HEK293 (cell line): ENCODE results near the gene NSD1.
A peak's percentile ranks its signal among the peaks of the same experiment; 100 is the strongest.

ENCODE experiments used
- CTCF ChIA-PET: fragments of 350-600 bp; formaldehyde crosslinking; extraction: SDS; loops from one replicate; lab custom pipeline; 2021; ENCODE audit warnings: antibody characterized with exemption; lab: Yijun Ruan, JAX
- POLR2A ChIA-PET: fragments of 300-600 bp; formaldehyde crosslinking; extraction: SDS; loops from one replicate; lab custom pipeline; 2020; ENCODE audit warnings: antibody characterized with exemption, inconsistent platforms; lab: Yijun Ruan, JAX
- H3K27ac ChIP-seq: fragments of 200-500 bp; sonication (Bioruptor generic); 2 replicates; pipeline ENCODE4 v1.5.1; 2014; ENCODE audit warnings: low read depth, low read length, control low read depth, inconsistent platforms; ENCODE audit errors: extremely low read depth
- H3K36me3 ChIP-seq, 2 experiments: fragments of 200-500 bp in 1 of 2; sonication (Bioruptor generic) in 1 of 2; 1 replicate in 1 of 2; 2 replicates in 1 of 2; pipeline ENCODE4 v1.5.1; 2014 to 2017; ENCODE audit warnings: inconsistent platforms in 2 of 2, low read length in 2 of 2; ENCODE audit not compliant: control insufficient read depth in 2 of 2, insufficient read depth in 1 of 2
- H3K4me1 ChIP-seq: fragments of 200-500 bp; sonication (Bioruptor generic); 2 replicates; pipeline ENCODE4 v1.5.1; 2014; ENCODE audit warnings: mild to moderate bottlenecking, low read length, inconsistent platforms; ENCODE audit not compliant: control insufficient read depth, insufficient read depth
- H3K4me3 ChIP-seq: 2 replicates; pipeline ENCODE4 v1.5.1; 2011; ENCODE audit warnings: low read depth, mild to moderate bottlenecking, control low read depth, low read length, moderate library complexity
- H3K9me3 ChIP-seq: fragments of 200-500 bp; sonication (Bioruptor generic); 2 replicates; pipeline ENCODE4 v1.5.1; 2014; ENCODE audit warnings: low read depth, low read length, inconsistent platforms; ENCODE audit not compliant: control insufficient read depth, insufficient read depth
- FEZF1 ChIP-seq: fragments of 450-650 bp; formaldehyde crosslinking; IDR thresholded peaks from 2 replicates; pipeline ENCODE4 v1.5.1; 2016; ENCODE audit warnings: missing biosample characterization, missing genetic modification characterization
- GFI1B ChIP-seq: fragments of 450-650 bp; formaldehyde crosslinking; IDR thresholded peaks from 2 replicates; pipeline ENCODE4 v1.5.1; 2016; ENCODE audit warnings: missing biosample characterization, missing genetic modification characterization
- KLF1 ChIP-seq: fragments of 450-650 bp; formaldehyde crosslinking; IDR thresholded peaks from 2 replicates; pipeline ENCODE4 v1.5.1; 2016; ENCODE audit warnings: missing biosample characterization, missing genetic modification characterization
- SCRT1 ChIP-seq: fragments of 450-650 bp; formaldehyde crosslinking; IDR thresholded peaks from 2 replicates; pipeline ENCODE4 v1.5.1; 2016; ENCODE audit warnings: missing biosample characterization, missing genetic modification characterization, borderline replicate concordance
- SP7 ChIP-seq: fragments of 450-650 bp; formaldehyde crosslinking; IDR thresholded peaks from 2 replicates; pipeline ENCODE4 v1.5.1; 2016; ENCODE audit warnings: missing biosample characterization, missing genetic modification characterization
- WT1 ChIP-seq: fragments of 450-650 bp; formaldehyde crosslinking; IDR thresholded peaks from 2 replicates; pipeline ENCODE4 v1.5.1; 2016; ENCODE audit warnings: missing biosample characterization, missing genetic modification characterization
- ZNF140 ChIP-seq: fragments of 450-650 bp; formaldehyde crosslinking; IDR thresholded peaks from 2 replicates; pipeline ENCODE4 v1.5.1; 2016; ENCODE audit warnings: missing biosample characterization, missing genetic modification characterization
- ZNF146 ChIP-seq: fragments of 450-650 bp; formaldehyde crosslinking; IDR thresholded peaks from 2 replicates; pipeline ENCODE4 v1.5.1; 2016; ENCODE audit warnings: missing biosample characterization, missing genetic modification characterization
- ZNF341 ChIP-seq: fragments of 450-650 bp; formaldehyde crosslinking; IDR thresholded peaks from 2 replicates; pipeline ENCODE4; 2016; ENCODE audit warnings: low read depth, missing biosample characterization, missing genetic modification characterization
- ZNF354C ChIP-seq: fragments of 450-650 bp; formaldehyde crosslinking; IDR thresholded peaks from 2 replicates; pipeline ENCODE4 v1.5.1; 2016; ENCODE audit warnings: missing biosample characterization, missing genetic modification characterization, low read depth, borderline replicate concordance
- ZNF366 ChIP-seq: fragments of 450-650 bp; formaldehyde crosslinking; conservative IDR thresholded peaks from 2 replicates; pipeline ENCODE4 v1.5.1; 2016; ENCODE audit warnings: missing biosample characterization, missing genetic modification characterization
- ZNF37A ChIP-seq: fragments of 450-650 bp; IDR thresholded peaks from 2 replicates; pipeline ENCODE4 v1.5.1; 2018; ENCODE audit warnings: missing biosample characterization, missing genetic modification characterization
- ZNF394 ChIP-seq: fragments of 450-650 bp; formaldehyde crosslinking; IDR thresholded peaks from 2 replicates; pipeline ENCODE4 v1.5.1; 2016; ENCODE audit warnings: missing biosample characterization, missing genetic modification characterization, mild to moderate bottlenecking, moderate library complexity, borderline replicate concordance
- ZNF549 ChIP-seq: fragments of 450-650 bp; IDR thresholded peaks from 2 replicates; pipeline ENCODE4 v1.5.1; 2018; ENCODE audit warnings: missing biosample characterization, missing genetic modification characterization, mild to moderate bottlenecking, inconsistent platforms, moderate library complexity
- ZNF596 ChIP-seq: fragments of 450-650 bp; IDR thresholded peaks from 2 replicates; pipeline ENCODE4 v1.5.0; 2018; ENCODE audit warnings: missing biosample characterization, mild to moderate bottlenecking, missing genetic modification characterization, moderate library complexity
- ZNF600 ChIP-seq: fragments of 450-650 bp; formaldehyde crosslinking; IDR thresholded peaks from 2 replicates; pipeline ENCODE4 v1.5.1; 2016; ENCODE audit warnings: missing biosample characterization, missing genetic modification characterization
- ZNF621 ChIP-seq: fragments of 450-650 bp; formaldehyde crosslinking; IDR thresholded peaks from 2 replicates; pipeline ENCODE4 v1.5.1; 2017; ENCODE audit warnings: missing biosample characterization, missing genetic modification characterization
- ZNF629 ChIP-seq: fragments of 450-650 bp; formaldehyde crosslinking; IDR thresholded peaks from 2 replicates; pipeline ENCODE4 v1.5.1; 2017; ENCODE audit warnings: missing biosample characterization, missing genetic modification characterization
- ZNF654 ChIP-seq: fragments of 450-650 bp; formaldehyde crosslinking; IDR thresholded peaks from 2 replicates; pipeline ENCODE4 v1.5.1; 2016; ENCODE audit warnings: low read depth, missing biosample characterization, missing genetic modification characterization
- ZSCAN30 ChIP-seq: fragments of 450-650 bp; IDR thresholded peaks from 2 replicates; pipeline ENCODE4 v1.5.1; 2018; ENCODE audit warnings: missing biosample characterization, mild to moderate bottlenecking, missing genetic modification characterization, moderate library complexity
- ZXDB ChIP-seq: fragments of 450-650 bp; formaldehyde crosslinking; IDR thresholded peaks from 2 replicates; pipeline ENCODE4 v1.5.1; 2016; ENCODE audit warnings: missing biosample characterization, missing genetic modification characterization
- TF ChIP-seq, protein P1 (sequence below): fragments of 450-650 bp; formaldehyde crosslinking; IDR thresholded peaks from 2 replicates; pipeline ENCODE4 v1.5.1; 2016; ENCODE audit warnings: missing biosample characterization, missing genetic modification characterization
- TF ChIP-seq, protein P2 (sequence below): fragments of 450-650 bp; formaldehyde crosslinking; IDR thresholded peaks from 2 replicates; pipeline ENCODE4 v1.5.1; 2017; ENCODE audit warnings: missing biosample characterization, missing genetic modification characterization

NSD1 gene

DNA sequence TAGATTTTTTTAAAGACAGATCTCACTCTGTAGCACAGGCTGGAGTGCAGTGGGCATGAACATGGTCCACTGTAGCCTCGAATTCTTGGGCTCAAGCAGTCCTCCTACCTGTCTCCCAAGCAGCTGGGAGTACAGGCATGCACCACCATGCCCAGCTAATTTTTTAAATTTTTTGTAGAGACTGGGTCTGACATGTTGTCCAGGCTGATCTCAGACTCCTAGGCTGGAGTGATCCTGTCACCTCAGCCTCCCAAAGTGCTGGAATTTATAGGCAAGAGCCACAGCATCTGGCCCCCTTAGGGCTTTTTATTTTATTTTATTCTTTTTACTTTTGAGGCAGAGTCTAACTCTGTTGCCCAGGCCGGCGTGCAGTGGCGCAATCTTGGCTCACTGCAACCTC lies 56.4 kb downstream of the NSD1 start:
- ChIA-PET CTCF (no interaction called here), POLR2A (no interaction called here)
- peaks cover 27 to 33% of the 10 kb centered on the region in 2 experiments for H3K36me3 ChIP-seq
- H3K9me3 ChIP-seq: no peaks in the 10 kb centered on the region
- H3K4me3 ChIP-seq: no peak overlapping the region
- H3K4me1 ChIP-seq: peaks cover 8% of the 10 kb centered on the region; the same call in 1 of the 2 replicates
- no peak for TF ChIP-seq ZNF37A (tag by site-specific recombination)
- no peak for TF ChIP-seq ZNF140
- no peak for TF ChIP-seq SCRT1
- TF ChIP-seq ZNF621 (tag by site-specific recombination): no peak
- no peak for TF ChIP-seq ZNF654
- no peak for TF ChIP-seq ZSCAN30
- TF ChIP-seq ZNF146 (tag by site-specific recombination): no peak
- H3K27ac ChIP-seq: no peak overlapping the region

DNA sequence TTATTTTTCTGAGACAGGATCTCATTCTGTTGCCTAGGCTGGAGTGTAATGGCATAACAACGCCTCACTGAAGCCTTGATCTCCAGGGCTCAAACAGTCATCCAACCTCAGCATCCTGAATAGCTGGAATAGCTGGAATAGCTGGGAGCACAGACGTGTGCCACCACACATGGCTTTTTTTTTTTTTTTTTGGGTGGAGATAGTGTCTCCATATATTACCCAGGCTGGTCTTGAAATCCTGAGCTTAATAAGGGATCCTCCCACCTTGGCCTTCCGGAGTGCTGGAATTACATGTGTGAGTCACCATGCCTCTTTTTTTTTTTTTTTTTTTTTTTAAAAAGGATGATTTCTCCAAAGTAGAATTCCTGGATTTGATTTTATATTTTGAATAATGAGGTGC lies 60.7 kb downstream of the NSD1 start:
- Histone ChIP-seq H3K27ac (no peak overlapping the region), H3K9me3 (no peaks in the 10 kb centered on the region), H3K4me3 (no peak overlapping the region), H3K36me3 (peaks cover 54 to 58% of the 10 kb centered on the region in 2 experiments), H3K4me1 (peaks cover 2% of the 10 kb centered on the region; the same call in 1 of the 2 replicates)
- ChIA-PET CTCF (interaction anchor here (0.7 kb wide), 1 partner anchor 42 kb away, joined by 3 read pairs; no protein-coding TSS in a partner anchor), POLR2A (interaction anchor here (0.7 to 0.9 kb wide), 2 partner anchors 60 to 743 kb away, joined by 4 to 5 read pairs; no protein-coding TSS in a partner anchor)
- TF ChIP-seq ZNF394 (tag by site-specific recombination): peak; percentile 81
- TF ChIP-seq ZNF366 (tag by site-specific recombination): 0 out of 2 replicates have a peak, but pooled peaks have one; percentile 16
- peak; percentile 45 for TF ChIP-seq KLF1
- no peak for TF ChIP-seq ZNF354C (tag by site-specific recombination)
- TF ChIP-seq ZXDB (tag by site-specific recombination): 0 out of 2 replicates have a peak, but pooled peaks have one; percentile 16
- TF ChIP-seq, protein P1, sequence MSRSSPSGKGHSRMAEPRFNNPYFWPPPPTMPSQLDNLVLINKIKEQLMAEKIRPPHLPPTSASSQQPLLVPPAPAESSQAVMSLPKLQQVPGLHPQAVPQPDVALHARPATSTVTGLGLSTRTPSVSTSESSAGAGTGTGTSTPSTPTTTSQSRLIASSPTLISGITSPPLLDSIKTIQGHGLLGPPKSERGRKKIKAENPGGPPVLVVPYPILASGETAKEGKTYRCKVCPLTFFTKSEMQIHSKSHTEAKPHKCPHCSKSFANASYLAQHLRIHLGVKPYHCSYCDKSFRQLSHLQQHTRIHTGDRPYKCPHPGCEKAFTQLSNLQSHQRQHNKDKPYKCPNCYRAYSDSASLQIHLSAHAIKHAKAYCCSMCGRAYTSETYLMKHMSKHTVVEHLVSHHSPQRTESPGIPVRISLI: peak; percentile 97
- peak; percentile 64 for TF ChIP-seq ZNF600 (tag by site-specific recombination)
- no peak for TF ChIP-seq ZNF549 (tag by site-specific recombination)
- peak; percentile 24; the same call in 1 of the 2 replicates for TF ChIP-seq ZNF341 (tag by site-specific recombination)
- 0 out of 2 replicates have a peak, but pooled peaks have one; percentile 21 for TF ChIP-seq WT1 (tag by site-specific recombination)
- no peak for TF ChIP-seq GFI1B
- no peak for TF ChIP-seq FEZF1 (tag by site-specific recombination)
- TF ChIP-seq ZNF629 (tag by site-specific recombination): peak; percentile 36; the same call in 1 of the 2 replicates
- TF ChIP-seq SP7 (tag by site-specific recombination): peak; percentile 74

DNA sequence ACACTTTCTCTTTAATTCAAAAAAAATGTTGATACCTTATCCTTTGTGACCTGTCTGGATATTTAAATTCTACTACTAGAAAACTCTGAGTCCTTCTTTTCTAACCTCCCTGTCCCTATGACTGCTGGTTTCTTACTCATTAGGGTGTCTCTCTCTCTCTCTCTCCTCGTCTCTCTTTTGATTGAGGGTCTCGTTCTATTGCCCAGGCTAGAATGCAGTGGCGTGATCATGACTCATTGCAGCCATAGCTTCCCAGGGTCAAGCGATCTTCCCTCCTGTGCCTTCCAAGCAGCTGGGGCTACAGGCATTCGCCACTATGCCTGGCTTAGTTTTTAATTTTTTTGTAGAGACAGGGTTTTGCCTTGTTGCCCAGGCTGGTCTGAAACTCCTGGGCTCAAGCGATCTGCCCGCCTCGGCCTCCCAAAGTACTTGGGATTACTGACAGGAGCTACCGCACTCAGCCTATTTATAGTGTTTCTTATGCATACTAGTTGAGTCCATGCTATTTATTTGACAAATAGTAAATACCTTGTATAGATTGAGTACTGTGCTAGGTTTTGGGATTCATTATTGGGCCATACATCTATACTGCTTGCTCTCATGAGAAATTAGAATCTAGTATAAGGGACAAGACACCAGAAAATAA lies 61.9 kb downstream of the NSD1 start:
- CTCF ChIA-PET: no interaction called here
- TF ChIP-seq, protein P2, sequence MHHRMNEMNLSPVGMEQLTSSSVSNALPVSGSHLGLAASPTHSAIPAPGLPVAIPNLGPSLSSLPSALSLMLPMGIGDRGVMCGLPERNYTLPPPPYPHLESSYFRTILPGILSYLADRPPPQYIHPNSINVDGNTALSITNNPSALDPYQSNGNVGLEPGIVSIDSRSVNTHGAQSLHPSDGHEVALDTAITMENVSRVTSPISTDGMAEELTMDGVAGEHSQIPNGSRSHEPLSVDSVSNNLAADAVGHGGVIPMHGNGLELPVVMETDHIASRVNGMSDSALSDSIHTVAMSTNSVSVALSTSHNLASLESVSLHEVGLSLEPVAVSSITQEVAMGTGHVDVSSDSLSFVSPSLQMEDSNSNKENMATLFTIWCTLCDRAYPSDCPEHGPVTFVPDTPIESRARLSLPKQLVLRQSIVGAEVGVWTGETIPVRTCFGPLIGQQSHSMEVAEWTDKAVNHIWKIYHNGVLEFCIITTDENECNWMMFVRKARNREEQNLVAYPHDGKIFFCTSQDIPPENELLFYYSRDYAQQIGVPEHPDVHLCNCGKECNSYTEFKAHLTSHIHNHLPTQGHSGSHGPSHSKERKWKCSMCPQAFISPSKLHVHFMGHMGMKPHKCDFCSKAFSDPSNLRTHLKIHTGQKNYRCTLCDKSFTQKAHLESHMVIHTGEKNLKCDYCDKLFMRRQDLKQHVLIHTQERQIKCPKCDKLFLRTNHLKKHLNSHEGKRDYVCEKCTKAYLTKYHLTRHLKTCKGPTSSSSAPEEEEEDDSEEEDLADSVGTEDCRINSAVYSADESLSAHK: no peak
- TF ChIP-seq ZNF596 (tag by site-specific recombination): peak; percentile 66
- H3K36me3 ChIP-seq: peaks cover 61 to 69% of the 10 kb centered on the region in 2 experiments

More for the DNA sequence above, 61.9 kb downstream of the NSD1 start:
- POLR2A ChIA-PET: no interaction called here
- no peak overlapping the region for H3K4me3 ChIP-seq
- no peaks in the 10 kb centered on the region for H3K9me3 ChIP-seq
- no peak overlapping the region for H3K27ac ChIP-seq
- H3K4me1 ChIP-seq: 0 out of 2 replicates have a peak, but pooled peaks cover 2% of the 10 kb centered on the region
